Stimulated activated CD8-positive, alpha-beta memory T cell treated with anti-CD3 and anti-CD28 coated beads, Interleukin-4, amount 100 ng/mL, for 1 hour (primary cell): ENCODE results near the gene GGA3.
A peak's percentile ranks its signal among the peaks of the same experiment; 100 is the strongest.

Experiments used
- DNase-seq, 2 donors: peaks; one replicate each; pipeline ENCODE4 v3.0.0-alpha.2; 2020; ENCODE audit warnings: low read depth in 2 of 2, low spot score in 1 of 2

The GGA3 gene

GRCh38 chr17:75246404-75246803, 15.0 kb downstream of the GGA3 start:
- DNase-seq: no peak

GRCh38 chr17:75245011-75245410, 16.4 kb downstream of the GGA3 start:
- DNase-seq: no peak

- no peak for DNase-seq
Measured at GRCh38 chr17:75244133-75244866, 17.1 kb downstream of the GGA3 start.

GRCh38 chr17:75242461-75243042, 18.9 kb downstream of the GGA3 start:
- no peak for DNase-seq

GRCh38 chr17:75241996-75242460, 19.4 kb downstream of the GGA3 start:
- no peak for DNase-seq

GRCh38 chr17:75241502-75241901, 19.9 kb downstream of the GGA3 start:
- DNase-seq: no peak

GRCh38 chr17:75241143-75241430, 20.3 kb downstream of the GGA3 start:
- DNase-seq: no peak

GRCh38 chr17:75240394-75241142, 20.8 kb downstream of the GGA3 start:
- DNase-seq: no peak

GRCh38 chr17:75239778-75240393, 21.5 kb downstream of the GGA3 start:
- no peak for DNase-seq

GRCh38 chr17:75239214-75239613, 22.2 kb downstream of the GGA3 start:
- DNase-seq: no peak

- peak in 1 of 2 donors; percentile 19 for DNase-seq
Measured at GRCh38 chr17:75238684-75239191, 22.7 kb downstream of the GGA3 start.

- DNase-seq: no peak
Measured at GRCh38 chr17:75238020-75238580, 23.3 kb downstream of the GGA3 start.

- no peak for DNase-seq
Measured at GRCh38 chr17:75237100-75238014, 24.0 kb downstream of the GGA3 start.

GRCh38 chr17:75232786-75233185, 28.6 kb downstream of the GGA3 start:
- no peak for DNase-seq

- DNase-seq: no peak
Measured at GRCh38 chr17:75231741-75232464, 29.5 kb downstream of the GGA3 start.

- no peak for DNase-seq
Measured at GRCh38 chr17:75231071-75231470, 30.3 kb downstream of the GGA3 start.

GRCh38 chr17:75228847-75229246, 32.6 kb downstream of the GGA3 start:
- no peak for DNase-seq

GRCh38 chr17:75228305-75228704, 33.1 kb downstream of the GGA3 start:
- no peak for DNase-seq

- no peak for DNase-seq
Measured at GRCh38 chr17:75227729-75228128, 33.7 kb downstream of the GGA3 start.

- no peak for DNase-seq
Measured at GRCh38 chr17:75225016-75225415, 36.4 kb downstream of the GGA3 start.
